ENCODE data around the gene POU6F1.

The POU6F1 gene

GRCh38 chr12:51172515-51173431 is 45.1 kb downstream of the POU6F1 start, which contains the start of gene TFCP2:
TSS of gene TFCP2 (minus strand) at chr12:51173135. CDS start at chr12:51172422, 713 bp downstream.
- TF ChIP-seq, protein P1, sequence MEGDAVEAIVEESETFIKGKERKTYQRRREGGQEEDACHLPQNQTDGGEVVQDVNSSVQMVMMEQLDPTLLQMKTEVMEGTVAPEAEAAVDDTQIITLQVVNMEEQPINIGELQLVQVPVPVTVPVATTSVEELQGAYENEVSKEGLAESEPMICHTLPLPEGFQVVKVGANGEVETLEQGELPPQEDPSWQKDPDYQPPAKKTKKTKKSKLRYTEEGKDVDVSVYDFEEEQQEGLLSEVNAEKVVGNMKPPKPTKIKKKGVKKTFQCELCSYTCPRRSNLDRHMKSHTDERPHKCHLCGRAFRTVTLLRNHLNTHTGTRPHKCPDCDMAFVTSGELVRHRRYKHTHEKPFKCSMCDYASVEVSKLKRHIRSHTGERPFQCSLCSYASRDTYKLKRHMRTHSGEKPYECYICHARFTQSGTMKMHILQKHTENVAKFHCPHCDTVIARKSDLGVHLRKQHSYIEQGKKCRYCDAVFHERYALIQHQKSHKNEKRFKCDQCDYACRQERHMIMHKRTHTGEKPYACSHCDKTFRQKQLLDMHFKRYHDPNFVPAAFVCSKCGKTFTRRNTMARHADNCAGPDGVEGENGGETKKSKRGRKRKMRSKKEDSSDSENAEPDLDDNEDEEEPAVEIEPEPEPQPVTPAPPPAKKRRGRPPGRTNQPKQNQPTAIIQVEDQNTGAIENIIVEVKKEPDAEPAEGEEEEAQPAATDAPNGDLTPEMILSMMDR (IDR thresholded peaks at IDR 0.05; ENCODE audit: control insufficient read depth, insufficient read depth, low read depth, low read length, missing control alignments) = no peak
- H3K4me3 ChIP-seq (ENCODE audit: control insufficient read depth, low read depth, low read length) = peak within 1 kb of the TSS; percentile 86
- DNase-seq (ENCODE audit: low read depth) = peak; percentile 74

- H3K4me3 ChIP-seq (ENCODE audit: control insufficient read depth, low read depth, low read length) = peak overlapping the region; percentile 86
- TF ChIP-seq, protein P1 (IDR thresholded peaks at IDR 0.05; ENCODE audit: control insufficient read depth, insufficient read depth, low read depth, low read length, missing control alignments) = no peak
- no peak for DNase-seq (ENCODE audit: low read depth)
Observed at GRCh38 chr12:51171884-51172514, 45.9 kb downstream of the POU6F1 start.

GRCh38 chr12:51163795-51164194 is 54.1 kb downstream of the POU6F1 start:
- TF ChIP-seq, protein P1 (IDR thresholded peaks at IDR 0.05; ENCODE audit: control insufficient read depth, insufficient read depth, low read depth, low read length, missing control alignments) = no peak
- DNase-seq (ENCODE audit: low read depth) = no peak
- H3K4me3 ChIP-seq (ENCODE audit: control insufficient read depth, low read depth, low read length) = no peak overlapping the region

GRCh38 chr12:51162217-51162616 is 55.6 kb downstream of the POU6F1 start:
- H3K4me3 ChIP-seq (ENCODE audit: control insufficient read depth, low read depth, low read length) = no peak overlapping the region
- no peak for DNase-seq (ENCODE audit: low read depth)
- TF ChIP-seq, protein P1 (IDR thresholded peaks at IDR 0.05; ENCODE audit: control insufficient read depth, insufficient read depth, low read depth, low read length, missing control alignments) = no peak

DNA sequence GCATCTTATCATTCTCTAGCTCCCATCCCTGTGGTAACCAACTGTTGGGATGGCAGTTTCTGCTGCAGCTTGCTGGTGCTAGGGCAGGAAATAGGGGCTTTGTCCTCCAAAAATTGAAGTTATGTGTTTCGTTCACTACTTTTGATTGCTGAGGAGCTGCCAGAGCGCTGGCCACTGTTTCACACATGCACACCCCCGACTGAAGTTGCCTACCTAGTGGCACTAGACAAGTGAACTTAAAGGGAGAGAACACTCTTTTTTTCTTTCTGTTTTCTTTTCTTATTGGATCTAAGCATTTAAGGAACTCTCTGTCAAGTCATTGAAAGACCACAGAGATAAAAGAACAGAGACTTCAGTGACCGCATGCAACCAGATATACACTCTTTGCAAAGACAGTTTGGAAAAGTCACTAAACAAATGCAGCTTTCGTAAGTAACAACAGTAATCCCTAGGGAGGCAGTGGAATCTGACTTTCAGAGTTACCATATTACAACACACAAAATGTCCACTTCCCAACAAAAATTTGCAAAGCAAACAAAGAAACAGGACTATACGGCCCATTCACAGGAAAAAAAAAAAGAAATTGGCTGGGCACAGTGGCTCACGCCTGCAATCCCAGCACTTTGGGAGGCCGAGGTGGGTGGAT is 56.9 kb downstream of the POU6F1 start:
- DNase-seq (ENCODE audit: low read depth) = no peak
- TF ChIP-seq, protein P1 (IDR thresholded peaks at IDR 0.05; ENCODE audit: control insufficient read depth, insufficient read depth, low read depth, low read length, missing control alignments) = no peak
- no peak overlapping the region for H3K4me3 ChIP-seq (ENCODE audit: control insufficient read depth, low read depth, low read length)

DNA sequence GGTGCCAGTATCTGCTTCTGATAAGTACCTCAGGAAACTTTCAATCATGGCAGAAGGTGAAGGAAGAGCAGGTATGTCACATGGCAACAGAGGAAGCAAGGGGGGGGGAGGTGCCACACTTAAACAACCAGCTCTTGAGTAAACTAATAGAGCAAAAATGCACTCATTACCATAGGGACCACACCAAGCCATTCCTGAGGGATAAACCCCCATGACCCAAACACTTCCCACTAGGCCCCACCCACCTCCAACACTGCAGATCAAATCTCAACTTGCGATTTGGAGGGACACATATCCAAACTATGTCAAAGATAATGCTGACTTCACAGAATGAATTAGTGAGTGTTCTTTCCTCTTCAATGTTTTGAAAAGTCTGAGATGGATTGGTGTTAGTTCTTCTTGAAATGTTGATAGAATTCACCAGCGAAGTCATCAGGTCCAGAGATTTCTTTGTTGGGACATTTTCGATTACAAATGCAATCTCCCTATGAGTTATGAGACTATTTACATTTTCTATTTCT is 61.6 kb downstream of the POU6F1 start:
- no peak for DNase-seq (ENCODE audit: low read depth)
- TF ChIP-seq, protein P1 (IDR thresholded peaks at IDR 0.05; ENCODE audit: control insufficient read depth, insufficient read depth, low read depth, low read length, missing control alignments) = no peak
- H3K4me3 ChIP-seq (ENCODE audit: control insufficient read depth, low read depth, low read length) = no peak overlapping the region

All from AG09309 (cell line).